Measurements from ENCODE around the gene TNRC6B. TPM values are rescaled to one million over a fixed set of nuclear protein-coding genes. Genes with fewer than 3 reads are reported as not detected.

TNRC6B gene
- total and polyA plus RNA-seq, 2 experiments from 2014 or later: 46.9 to 87.8 TPM

DNA sequence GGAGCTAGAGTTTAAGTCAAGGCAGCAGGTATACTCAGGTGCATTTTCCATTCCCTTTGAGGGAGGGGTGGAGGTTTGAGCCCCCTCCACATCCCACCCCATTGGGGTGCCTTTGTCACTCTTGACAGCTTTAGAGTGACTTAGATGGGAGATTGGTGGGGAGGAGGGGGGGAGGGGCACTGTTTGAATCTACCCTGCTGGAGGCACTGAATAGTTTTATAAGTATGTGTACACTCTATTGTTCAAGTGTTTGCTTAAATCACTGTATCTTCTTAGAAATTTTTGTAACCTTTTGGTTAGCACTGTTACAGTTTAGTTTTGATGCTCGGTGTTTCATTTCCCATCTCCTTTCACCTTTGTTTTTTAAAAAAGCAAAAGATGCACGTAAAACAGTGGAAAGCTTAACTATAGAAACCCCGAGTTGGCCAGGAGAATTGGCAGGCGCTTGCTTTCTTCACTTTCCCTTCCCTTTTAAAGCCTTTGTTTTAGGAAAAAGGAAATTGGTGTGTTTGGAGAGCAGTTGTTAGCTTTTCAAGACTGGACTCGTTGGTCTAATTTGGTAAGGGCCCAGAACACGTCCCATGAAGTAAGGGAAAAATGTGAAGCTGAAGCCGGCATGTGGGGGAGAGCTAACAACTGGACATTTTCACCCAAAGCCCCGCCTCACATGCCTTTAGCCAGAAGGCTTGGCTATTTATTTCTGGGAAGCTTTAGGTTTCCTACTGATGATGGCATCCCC is 42.8 kb downstream of the TNRC6B start:
- peaks cover 6% of the 10 kb centered on the region for H3K27me3 Mint-ChIP-seq (ENCODE audit: insufficient read depth, low read depth, poor library complexity)
- TF ChIP-seq EZH2 (IDR thresholded peaks at IDR 0.05; ENCODE audit: low read depth, unreplicated experiment) (no peak), CREB1 (CRISPR knock-in tag; IDR thresholded peaks at IDR 0.05; ENCODE audit: low read depth) (no peak)
- H3K27me3 ChIP-seq (ENCODE audit: insufficient read depth): no peaks in the 10 kb centered on the region
- no peaks in the 10 kb centered on the region; the same call in 1 of the 2 replicates for H3F3A ChIP-seq (replicated peaks; ENCODE audit: low read depth)
- no peak overlapping the region for H3K4me3 Mint-ChIP-seq
- peak overlapping the region; percentile 62 for H3K27ac ChIP-seq (ENCODE audit: low read depth)
- peaks cover 88% of the 10 kb centered on the region for H3K4me1 ChIP-seq (ENCODE audit: insufficient read depth)
- DNase-seq (ENCODE audit: low spot score): no peak
- ATAC-seq: no peak
- no peaks in the 10 kb centered on the region for H3K9me3 Mint-ChIP-seq
- H3K9me2 ChIP-seq (ENCODE audit: insufficient read depth): no peaks in the 10 kb centered on the region
- H3K79me2 ChIP-seq (replicated peaks; ENCODE audit: insufficient read depth): peaks cover 100% of the 10 kb centered on the region
- peak overlapping the region; percentile 56 for H3K4me2 ChIP-seq
- H3K4me1 Mint-ChIP-seq: peaks cover 77% of the 10 kb centered on the region
- no peak overlapping the region for H3K27ac Mint-ChIP-seq
- H3K4me3 ChIP-seq: 0 out of 2 replicates have a peak overlapping the region, but pooled peaks have one; percentile 15
- H3K36me3 ChIP-seq (ENCODE audit: insufficient read depth): no peaks in the 10 kb centered on the region
- peaks cover 49% of the 10 kb centered on the region for H4K20me1 ChIP-seq (replicated peaks; ENCODE audit: insufficient read depth)
- no peak overlapping the region for H2AFZ ChIP-seq
- H3K36me3 Mint-ChIP-seq (ENCODE audit: low read depth): peaks cover 9% of the 10 kb centered on the region; the same call in 1 of the 3 replicates

DNA sequence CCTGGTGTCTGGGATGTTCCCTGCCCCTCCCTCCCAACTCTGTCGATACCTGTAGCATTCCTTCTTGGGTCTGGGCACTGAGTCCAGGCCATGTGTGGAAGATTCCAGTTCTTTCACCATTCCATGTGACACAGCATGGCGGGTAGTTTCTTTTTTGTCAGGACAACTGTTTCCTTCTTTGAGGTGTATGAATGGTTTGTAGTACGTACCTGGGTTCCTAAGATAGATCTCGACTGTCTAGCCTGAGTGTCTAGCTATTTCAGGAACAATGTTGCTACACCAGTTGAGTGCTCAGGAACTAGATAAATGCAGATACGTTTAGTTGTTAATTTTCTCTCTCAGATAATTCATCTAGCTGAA is 43.3 kb downstream of the TNRC6B start:
- Histone ChIP-seq H3K4me2 (peak overlapping the region; percentile 56; the same call in 1 of the 2 replicates), H3K79me2 (replicated peaks; ENCODE audit: insufficient read depth) (peaks cover 100% of the 10 kb centered on the region), H4K20me1 (replicated peaks; ENCODE audit: insufficient read depth) (peaks cover 52% of the 10 kb centered on the region), H3K4me1 (ENCODE audit: insufficient read depth) (peaks cover 88% of the 10 kb centered on the region), H2AFZ (no peak overlapping the region), H3K27ac (ENCODE audit: low read depth) (peak overlapping the region; percentile 62; the same call in 1 of the 2 replicates), H3K4me3 (no peak overlapping the region), H3K36me3 (ENCODE audit: insufficient read depth) (no peaks in the 10 kb centered on the region), H3K27me3 (ENCODE audit: insufficient read depth) (no peaks in the 10 kb centered on the region), H3F3A (replicated peaks; ENCODE audit: low read depth) (no peaks in the 10 kb centered on the region; the same call in 1 of the 2 replicates), H3K9me2 (ENCODE audit: insufficient read depth) (no peaks in the 10 kb centered on the region)
- Mint-ChIP-seq H3K36me3 (ENCODE audit: low read depth) (peaks cover 9% of the 10 kb centered on the region; the same call in 1 of the 3 replicates), H3K4me1 (peaks cover 76% of the 10 kb centered on the region), H3K27me3 (ENCODE audit: insufficient read depth, low read depth, poor library complexity) (peaks cover 3% of the 10 kb centered on the region), H3K9me3 (no peaks in the 10 kb centered on the region), H3K27ac (peak overlapping the region; percentile 68; the same call in 1 of the 2 replicates), H3K4me3 (no peak overlapping the region)
- ATAC-seq (no peak), DNase-seq (ENCODE audit: low spot score) (no peak)
- TF ChIP-seq, protein P1, sequence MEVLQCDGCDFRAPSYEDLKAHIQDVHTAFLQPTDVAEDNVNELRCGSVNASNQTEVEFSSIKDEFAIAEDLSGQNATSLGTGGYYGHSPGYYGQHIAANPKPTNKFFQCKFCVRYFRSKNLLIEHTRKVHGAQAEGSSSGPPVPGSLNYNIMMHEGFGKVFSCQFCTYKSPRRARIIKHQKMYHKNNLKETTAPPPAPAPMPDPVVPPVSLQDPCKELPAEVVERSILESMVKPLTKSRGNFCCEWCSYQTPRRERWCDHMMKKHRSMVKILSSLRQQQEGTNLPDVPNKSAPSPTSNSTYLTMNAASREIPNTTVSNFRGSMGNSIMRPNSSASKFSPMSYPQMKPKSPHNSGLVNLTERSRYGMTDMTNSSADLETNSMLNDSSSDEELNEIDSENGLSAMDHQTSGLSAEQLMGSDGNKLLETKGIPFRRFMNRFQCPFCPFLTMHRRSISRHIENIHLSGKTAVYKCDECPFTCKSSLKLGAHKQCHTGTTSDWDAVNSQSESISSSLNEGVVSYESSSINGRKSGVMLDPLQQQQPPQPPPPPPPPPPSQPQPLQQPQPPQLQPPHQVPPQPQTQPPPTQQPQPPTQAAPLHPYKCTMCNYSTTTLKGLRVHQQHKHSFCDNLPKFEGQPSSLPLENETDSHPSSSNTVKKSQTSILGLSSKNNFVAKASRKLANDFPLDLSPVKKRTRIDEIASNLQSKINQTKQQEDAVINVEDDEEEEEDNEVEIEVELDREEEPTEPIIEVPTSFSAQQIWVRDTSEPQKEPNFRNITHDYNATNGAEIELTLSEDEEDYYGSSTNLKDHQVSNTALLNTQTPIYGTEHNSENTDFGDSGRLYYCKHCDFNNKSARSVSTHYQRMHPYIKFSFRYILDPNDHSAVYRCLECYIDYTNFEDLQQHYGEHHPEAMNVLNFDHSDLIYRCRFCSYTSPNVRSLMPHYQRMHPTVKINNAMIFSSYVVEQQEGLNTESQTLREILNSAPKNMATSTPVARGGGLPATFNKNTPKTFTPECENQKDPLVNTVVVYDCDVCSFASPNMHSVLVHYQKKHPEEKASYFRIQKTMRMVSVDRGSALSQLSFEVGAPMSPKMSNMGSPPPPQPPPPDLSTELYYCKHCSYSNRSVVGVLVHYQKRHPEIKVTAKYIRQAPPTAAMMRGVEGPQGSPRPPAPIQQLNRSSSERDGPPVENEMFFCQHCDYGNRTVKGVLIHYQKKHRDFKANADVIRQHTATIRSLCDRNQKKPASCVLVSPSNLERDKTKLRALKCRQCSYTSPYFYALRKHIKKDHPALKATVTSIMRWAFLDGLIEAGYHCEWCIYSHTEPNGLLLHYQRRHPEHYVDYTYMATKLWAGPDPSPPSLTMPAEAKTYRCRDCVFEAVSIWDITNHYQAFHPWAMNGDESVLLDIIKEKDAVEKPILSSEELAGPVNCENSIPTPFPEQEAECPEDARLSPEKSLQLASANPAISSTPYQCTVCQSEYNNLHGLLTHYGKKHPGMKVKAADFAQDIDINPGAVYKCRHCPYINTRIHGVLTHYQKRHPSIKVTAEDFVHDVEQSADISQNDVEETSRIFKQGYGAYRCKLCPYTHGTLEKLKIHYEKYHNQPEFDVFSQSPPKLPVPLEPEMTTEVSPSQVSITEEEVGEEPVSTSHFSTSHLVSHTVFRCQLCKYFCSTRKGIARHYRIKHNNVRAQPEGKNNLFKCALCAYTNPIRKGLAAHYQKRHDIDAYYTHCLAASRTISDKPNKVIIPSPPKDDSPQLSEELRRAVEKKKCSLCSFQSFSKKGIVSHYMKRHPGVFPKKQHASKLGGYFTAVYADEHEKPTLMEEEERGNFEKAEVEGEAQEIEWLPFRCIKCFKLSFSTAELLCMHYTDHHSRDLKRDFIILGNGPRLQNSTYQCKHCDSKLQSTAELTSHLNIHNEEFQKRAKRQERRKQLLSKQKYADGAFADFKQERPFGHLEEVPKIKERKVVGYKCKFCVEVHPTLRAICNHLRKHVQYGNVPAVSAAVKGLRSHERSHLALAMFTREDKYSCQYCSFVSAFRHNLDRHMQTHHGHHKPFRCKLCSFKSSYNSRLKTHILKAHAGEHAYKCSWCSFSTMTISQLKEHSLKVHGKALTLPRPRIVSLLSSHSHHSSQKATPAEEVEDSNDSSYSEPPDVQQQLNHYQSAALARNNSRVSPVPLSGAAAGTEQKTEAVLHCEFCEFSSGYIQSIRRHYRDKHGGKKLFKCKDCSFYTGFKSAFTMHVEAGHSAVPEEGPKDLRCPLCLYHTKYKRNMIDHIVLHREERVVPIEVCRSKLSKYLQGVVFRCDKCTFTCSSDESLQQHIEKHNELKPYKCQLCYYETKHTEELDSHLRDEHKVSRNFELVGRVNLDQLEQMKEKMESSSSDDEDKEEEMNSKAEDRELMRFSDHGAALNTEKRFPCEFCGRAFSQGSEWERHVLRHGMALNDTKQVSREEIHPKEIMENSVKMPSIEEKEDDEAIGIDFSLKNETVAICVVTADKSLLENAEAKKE (CRISPR knock-in tag; IDR thresholded peaks at IDR 0.05): no peak
- TF ChIP-seq, protein P2, sequence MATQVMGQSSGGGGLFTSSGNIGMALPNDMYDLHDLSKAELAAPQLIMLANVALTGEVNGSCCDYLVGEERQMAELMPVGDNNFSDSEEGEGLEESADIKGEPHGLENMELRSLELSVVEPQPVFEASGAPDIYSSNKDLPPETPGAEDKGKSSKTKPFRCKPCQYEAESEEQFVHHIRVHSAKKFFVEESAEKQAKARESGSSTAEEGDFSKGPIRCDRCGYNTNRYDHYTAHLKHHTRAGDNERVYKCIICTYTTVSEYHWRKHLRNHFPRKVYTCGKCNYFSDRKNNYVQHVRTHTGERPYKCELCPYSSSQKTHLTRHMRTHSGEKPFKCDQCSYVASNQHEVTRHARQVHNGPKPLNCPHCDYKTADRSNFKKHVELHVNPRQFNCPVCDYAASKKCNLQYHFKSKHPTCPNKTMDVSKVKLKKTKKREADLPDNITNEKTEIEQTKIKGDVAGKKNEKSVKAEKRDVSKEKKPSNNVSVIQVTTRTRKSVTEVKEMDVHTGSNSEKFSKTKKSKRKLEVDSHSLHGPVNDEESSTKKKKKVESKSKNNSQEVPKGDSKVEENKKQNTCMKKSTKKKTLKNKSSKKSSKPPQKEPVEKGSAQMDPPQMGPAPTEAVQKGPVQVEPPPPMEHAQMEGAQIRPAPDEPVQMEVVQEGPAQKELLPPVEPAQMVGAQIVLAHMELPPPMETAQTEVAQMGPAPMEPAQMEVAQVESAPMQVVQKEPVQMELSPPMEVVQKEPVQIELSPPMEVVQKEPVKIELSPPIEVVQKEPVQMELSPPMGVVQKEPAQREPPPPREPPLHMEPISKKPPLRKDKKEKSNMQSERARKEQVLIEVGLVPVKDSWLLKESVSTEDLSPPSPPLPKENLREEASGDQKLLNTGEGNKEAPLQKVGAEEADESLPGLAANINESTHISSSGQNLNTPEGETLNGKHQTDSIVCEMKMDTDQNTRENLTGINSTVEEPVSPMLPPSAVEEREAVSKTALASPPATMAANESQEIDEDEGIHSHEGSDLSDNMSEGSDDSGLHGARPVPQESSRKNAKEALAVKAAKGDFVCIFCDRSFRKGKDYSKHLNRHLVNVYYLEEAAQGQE (IDR thresholded peaks at IDR 0.05; ENCODE audit: unreplicated experiment): no peak
- no peak for TF ChIP-seq NANOG (IDR thresholded peaks at IDR 0.05; ENCODE audit: borderline replicate concordance)
- TF ChIP-seq ZNF331 (CRISPR knock-in tag; IDR thresholded peaks at IDR 0.05; ENCODE audit: low read depth): no peak
- TF ChIP-seq, protein P3, sequence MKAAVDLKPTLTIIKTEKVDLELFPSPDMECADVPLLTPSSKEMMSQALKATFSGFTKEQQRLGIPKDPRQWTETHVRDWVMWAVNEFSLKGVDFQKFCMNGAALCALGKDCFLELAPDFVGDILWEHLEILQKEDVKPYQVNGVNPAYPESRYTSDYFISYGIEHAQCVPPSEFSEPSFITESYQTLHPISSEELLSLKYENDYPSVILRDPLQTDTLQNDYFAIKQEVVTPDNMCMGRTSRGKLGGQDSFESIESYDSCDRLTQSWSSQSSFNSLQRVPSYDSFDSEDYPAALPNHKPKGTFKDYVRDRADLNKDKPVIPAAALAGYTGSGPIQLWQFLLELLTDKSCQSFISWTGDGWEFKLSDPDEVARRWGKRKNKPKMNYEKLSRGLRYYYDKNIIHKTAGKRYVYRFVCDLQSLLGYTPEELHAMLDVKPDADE (IDR thresholded peaks at IDR 0.05): no peak
- TF ChIP-seq JUNB (IDR thresholded peaks at IDR 0.05; ENCODE audit: unreplicated experiment): no peak
- TF ChIP-seq EZH2phosphoT487 (IDR thresholded peaks at IDR 0.05; ENCODE audit: unreplicated experiment): no peak
- no peak for TF ChIP-seq EZH2 (IDR thresholded peaks at IDR 0.05; ENCODE audit: low read depth, unreplicated experiment)
- TF ChIP-seq ZNF114 (CRISPR knock-in tag; IDR thresholded peaks at IDR 0.05): no peak

All from GM23338 (cell line).